K562 (cell line): ENCODE measurements around the gene ITGAD. TPM values are rescaled to one million over a fixed set of nuclear protein-coding genes. Genes with fewer than 3 reads are reported as not detected.

Experiments used
- ELF1 ChIP-seq: fragments of 200-800 bp; sonication (Bioruptor generic); IDR thresholded peaks from 2 replicates; pipeline ENCODE4 v1.6.1; 2016; ENCODE audit warnings: missing genetic modification characterization, missing compliant biosample characterization
- LEF1 ChIP-seq: fragments of 450-650 bp; IDR thresholded peaks from 2 replicates; pipeline ENCODE4 v1.6.1; 2016; ENCODE audit warnings: mild to moderate bottlenecking
- MGA ChIP-seq: fragments of 450-650 bp; IDR thresholded peaks from 2 replicates; pipeline ENCODE4 v1.6.1; 2016; ENCODE audit warnings: mild to moderate bottlenecking, moderate library complexity
- NR3C1 ChIP-seq: sonication (generic); formaldehyde crosslinking; IDR thresholded peaks from 2 replicates; pipeline ENCODE4 v1.8.1; 2022; ENCODE audit warnings: missing genetic modification reagents
- RHOXF2B ChIP-seq: fragments of 250-450 bp; sonication (Bioruptor Pico); conservative IDR thresholded peaks from 2 replicates; pipeline ENCODE4 v1.5.1; 2021
- SMARCC2 ChIP-seq: fragments of 450-650 bp; IDR thresholded peaks from 2 replicates; pipeline ENCODE4 v1.6.1; 2017; ENCODE audit warnings: antibody characterized with exemption, moderate library complexity, mild to moderate bottlenecking, low read depth
- XRCC4 ChIP-seq: IDR thresholded peaks from one replicate; pipeline ENCODE4 v1.6.1; 2011; ENCODE audit not compliant: insufficient read depth, insufficient read length; ENCODE audit errors: extremely low read depth
- ZNF165 ChIP-seq: fragments of 250-450 bp; sonication (Bioruptor Pico); IDR thresholded peaks from 2 replicates; pipeline ENCODE4 v1.4.0; 2020; ENCODE audit warnings: borderline replicate concordance
- polyA plus RNA-seq, 8 experiments: library from polyadenylated mRNA; depleted of rRNA in 4 of 8; stranded (reverse) in 5 of 8; unstranded in 3 of 8; fragments of >200 nt; fragmentation: Nextera tagmentation in 2 of 8; fragmentation: Illumina TruSeq in 1 of 8; extraction: Ambion mirVana in 2 of 8; extraction: Trizol in 1 of 8; gene quantifications; 2 replicates each; pipeline versions ENCODE4 v1.2.1 to v1.2.3, GENCODE V29; 2011 to 2014; ENCODE audit warnings: inconsistent platforms in 1 of 8, missing spikeins in 1 of 8
- total RNA-seq, 7 experiments: library from RNA; depleted of rRNA in 6 of 7; stranded (reverse); fragments of >200 nt in 6 of 7; fragmentation: Illumina TruSeq in 2 of 7; extraction: Trizol in 2 of 7; gene quantifications; 2 replicates each; pipeline versions ENCODE4 v1.2.1 to v1.2.3, GENCODE V29; 2011 to 2021; ENCODE audit warnings: low replicate concordance in 1 of 7
- TF ChIP-seq, protein P1 (sequence below): IDR thresholded peaks from 2 replicates; pipeline ENCODE4 v1.6.1; 2011; ENCODE audit not compliant: insufficient read length; ENCODE audit errors: extremely low read depth
- TF ChIP-seq, protein P2 (sequence below): fragments of 450-650 bp; IDR thresholded peaks from 2 replicates; pipeline ENCODE4 v1.6.1; 2017; ENCODE audit warnings: antibody characterized with exemption, mild to moderate bottlenecking

ITGAD gene
- total and polyA plus RNA-seq, 9 of the 15 experiments (the other 6 are each of a cell fraction or from before 2014, with no cell fraction given), result not detected

GRCh38 chr16:31458844-31459686 lies 65.9 kb downstream of the ITGAD start, which contains the start of gene ARMC5 (continued):
- TF ChIP-seq MGA (peak; percentile 96), LEF1 (no peak), ZNF165 (CRISPR knock-in tag) (no peak), XRCC4 (no peak), ELF1 (peak; percentile 100), SMARCC2 (peak; percentile 57; the same call in 1 of the 2 replicates), RHOXF2B (0 out of 2 replicates have a peak, but pooled peaks have one; percentile 47), NR3C1 (CRISPR knock-in tag) (0 out of 2 replicates have a peak, but pooled peaks have one; percentile 58)
- TF ChIP-seq, protein P1, sequence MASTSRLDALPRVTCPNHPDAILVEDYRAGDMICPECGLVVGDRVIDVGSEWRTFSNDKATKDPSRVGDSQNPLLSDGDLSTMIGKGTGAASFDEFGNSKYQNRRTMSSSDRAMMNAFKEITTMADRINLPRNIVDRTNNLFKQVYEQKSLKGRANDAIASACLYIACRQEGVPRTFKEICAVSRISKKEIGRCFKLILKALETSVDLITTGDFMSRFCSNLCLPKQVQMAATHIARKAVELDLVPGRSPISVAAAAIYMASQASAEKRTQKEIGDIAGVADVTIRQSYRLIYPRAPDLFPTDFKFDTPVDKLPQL, result no peak
- TF ChIP-seq, protein P2, sequence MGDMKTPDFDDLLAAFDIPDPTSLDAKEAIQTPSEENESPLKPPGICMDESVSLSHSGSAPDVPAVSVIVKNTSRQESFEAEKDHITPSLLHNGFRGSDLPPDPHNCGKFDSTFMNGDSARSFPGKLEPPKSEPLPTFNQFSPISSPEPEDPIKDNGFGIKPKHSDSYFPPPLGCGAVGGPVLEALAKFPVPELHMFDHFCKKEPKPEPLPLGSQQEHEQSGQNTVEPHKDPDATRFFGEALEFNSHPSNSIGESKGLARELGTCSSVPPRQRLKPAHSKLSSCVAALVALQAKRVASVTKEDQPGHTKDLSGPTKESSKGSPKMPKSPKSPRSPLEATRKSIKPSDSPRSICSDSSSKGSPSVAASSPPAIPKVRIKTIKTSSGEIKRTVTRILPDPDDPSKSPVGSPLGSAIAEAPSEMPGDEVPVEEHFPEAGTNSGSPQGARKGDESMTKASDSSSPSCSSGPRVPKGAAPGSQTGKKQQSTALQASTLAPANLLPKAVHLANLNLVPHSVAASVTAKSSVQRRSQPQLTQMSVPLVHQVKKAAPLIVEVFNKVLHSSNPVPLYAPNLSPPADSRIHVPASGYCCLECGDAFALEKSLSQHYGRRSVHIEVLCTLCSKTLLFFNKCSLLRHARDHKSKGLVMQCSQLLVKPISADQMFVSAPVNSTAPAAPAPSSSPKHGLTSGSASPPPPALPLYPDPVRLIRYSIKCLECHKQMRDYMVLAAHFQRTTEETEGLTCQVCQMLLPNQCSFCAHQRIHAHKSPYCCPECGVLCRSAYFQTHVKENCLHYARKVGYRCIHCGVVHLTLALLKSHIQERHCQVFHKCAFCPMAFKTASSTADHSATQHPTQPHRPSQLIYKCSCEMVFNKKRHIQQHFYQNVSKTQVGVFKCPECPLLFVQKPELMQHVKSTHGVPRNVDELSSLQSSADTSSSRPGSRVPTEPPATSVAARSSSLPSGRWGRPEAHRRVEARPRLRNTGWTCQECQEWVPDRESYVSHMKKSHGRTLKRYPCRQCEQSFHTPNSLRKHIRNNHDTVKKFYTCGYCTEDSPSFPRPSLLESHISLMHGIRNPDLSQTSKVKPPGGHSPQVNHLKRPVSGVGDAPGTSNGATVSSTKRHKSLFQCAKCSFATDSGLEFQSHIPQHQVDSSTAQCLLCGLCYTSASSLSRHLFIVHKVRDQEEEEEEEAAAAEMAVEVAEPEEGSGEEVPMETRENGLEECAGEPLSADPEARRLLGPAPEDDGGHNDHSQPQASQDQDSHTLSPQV, result peak; percentile 61; the same call in 1 of the 2 replicates
